GM23248 (cell line): ENCODE measurements around the gene HIP1. TPM values are rescaled to one million over a fixed set of nuclear protein-coding genes. Genes with fewer than 3 reads are reported as not detected.
"Not testable (repeated sequence)": the region's sequence is repeated elsewhere in the genome, so short reads cannot be mapped to it uniquely, and the experiment has no call there.

ENCODE experiments used
- DNase-seq: peaks from one replicate; pipeline ENCODE4 v3.0.0-alpha.2; 2015
- H2AFZ ChIP-seq: fragments of 200-600 bp; sonication (generic); 2 replicates; pipeline ENCODE4 v1.6.1; 2016; ENCODE audit warnings: antibody characterized with exemption
- H3F3A ChIP-seq: fragments of 200-600 bp; sonication (generic); 2 replicates; pipeline ENCODE4 v1.6.1; 2016; ENCODE audit warnings: mild to moderate bottlenecking, antibody characterized with exemption, mixed run types; ENCODE audit not compliant: insufficient read depth
- H3K27ac ChIP-seq: fragments of 200-600 bp; sonication (generic); 2 replicates; pipeline ENCODE4 v1.5.1; 2016; ENCODE audit warnings: mild to moderate bottlenecking
- H3K27me3 ChIP-seq: fragments of 200-600 bp; sonication (generic); replicated peaks from 2 replicates; pipeline ENCODE4 v1.6.1; 2016; ENCODE audit warnings: mild to moderate bottlenecking; ENCODE audit not compliant: insufficient read depth
- H3K36me3 ChIP-seq: fragments of 200-600 bp; sonication (generic); 2 replicates; pipeline ENCODE4 v1.6.1; 2016; ENCODE audit warnings: low read depth, mild to moderate bottlenecking
- H3K4me1 ChIP-seq: fragments of 200-600 bp; sonication (generic); 2 replicates; pipeline ENCODE4 v1.6.1; 2016; ENCODE audit warnings: mild to moderate bottlenecking; ENCODE audit not compliant: insufficient read depth
- H3K4me2 ChIP-seq: fragments of 200-600 bp; sonication (generic); one replicate; pipeline ENCODE4 v1.6.1; 2016; ENCODE audit warnings: mild to moderate bottlenecking; ENCODE audit not compliant: unreplicated experiment
- H3K4me3 ChIP-seq: fragments of 200-600 bp; sonication (generic); 2 replicates; pipeline ENCODE4 v1.5.1; 2016; ENCODE audit warnings: mild to moderate bottlenecking
- H3K79me2 ChIP-seq: fragments of 200-600 bp; sonication (generic); 2 replicates; pipeline ENCODE4 v1.6.1; 2016; ENCODE audit warnings: mild to moderate bottlenecking; ENCODE audit not compliant: insufficient read depth
- H3K9ac ChIP-seq: fragments of 200-600 bp; sonication (generic); 2 replicates; pipeline ENCODE4 v1.6.1; 2016; ENCODE audit warnings: mild to moderate bottlenecking
- H3K9me2 ChIP-seq: fragments of 200-600 bp; sonication (generic); 2 replicates; pipeline ENCODE4 v1.6.1; 2016; ENCODE audit warnings: mixed run types, mild to moderate bottlenecking, moderate library complexity; ENCODE audit not compliant: insufficient read depth
- H3K9me3 ChIP-seq: fragments of 200-600 bp; sonication (generic); one replicate; pipeline ENCODE4 v1.6.1; 2017; ENCODE audit warnings: low read depth
- H4K20me1 ChIP-seq: fragments of 200-600 bp; sonication (generic); 2 replicates; pipeline ENCODE4 v1.6.0; 2016; ENCODE audit not compliant: insufficient read depth
- EZH2 ChIP-seq: fragments of 200-600 bp; sonication (generic); IDR thresholded peaks from 2 replicates; pipeline ENCODE4 v1.6.1; 2018; ENCODE audit warnings: antibody characterized with exemption, mild to moderate bottlenecking; ENCODE audit not compliant: insufficient read depth, poor library complexity, severe bottlenecking
- EZH2phosphoT487 ChIP-seq: fragments of 200-600 bp; sonication (generic); IDR thresholded peaks from 2 replicates; pipeline ENCODE4 v1.6.1; 2018; ENCODE audit warnings: antibody characterized with exemption, moderate library complexity, mild to moderate bottlenecking, low read depth; ENCODE audit not compliant: insufficient read depth
- WGBS, 2 experiments: methylation state at CpG; one replicate each; pipeline ENCODE4 v1.1.6; 2015 to 2017; ENCODE audit warnings: low lambda C conversion rate in 2 of 2, low coverage in 1 of 2; ENCODE audit errors: missing lambda C conversion rate in 2 of 2; 5-methylcytosine and 5-hydroxymethylcytosine counted together
- in situ Hi-C: fragments of 300-500 bp; cut with MboI; formaldehyde crosslinking; loops from 2 replicates; pipeline ENCODE4 v1.15.0; 2020
- polyA plus RNA-seq: library from polyadenylated mRNA; unstranded; fragments of >200 nt; fragmentation: Nextera tagmentation; extraction: Ambion mirVana; gene quantifications from 2 replicates; pipeline ENCODE4 v1.2.1, GENCODE V29; 2016
- total RNA-seq: library from RNA; depleted of rRNA; stranded (reverse); fragments of >200 nt; shearing (Covaris generic); gene quantifications from 2 replicates; pipeline ENCODE4 v1.2.3, GENCODE V29; 2014

Gene HIP1
- total and polyA plus RNA-seq, 2 experiments from 2014 or later: 6.1 to 13.6 TPM

DNA sequence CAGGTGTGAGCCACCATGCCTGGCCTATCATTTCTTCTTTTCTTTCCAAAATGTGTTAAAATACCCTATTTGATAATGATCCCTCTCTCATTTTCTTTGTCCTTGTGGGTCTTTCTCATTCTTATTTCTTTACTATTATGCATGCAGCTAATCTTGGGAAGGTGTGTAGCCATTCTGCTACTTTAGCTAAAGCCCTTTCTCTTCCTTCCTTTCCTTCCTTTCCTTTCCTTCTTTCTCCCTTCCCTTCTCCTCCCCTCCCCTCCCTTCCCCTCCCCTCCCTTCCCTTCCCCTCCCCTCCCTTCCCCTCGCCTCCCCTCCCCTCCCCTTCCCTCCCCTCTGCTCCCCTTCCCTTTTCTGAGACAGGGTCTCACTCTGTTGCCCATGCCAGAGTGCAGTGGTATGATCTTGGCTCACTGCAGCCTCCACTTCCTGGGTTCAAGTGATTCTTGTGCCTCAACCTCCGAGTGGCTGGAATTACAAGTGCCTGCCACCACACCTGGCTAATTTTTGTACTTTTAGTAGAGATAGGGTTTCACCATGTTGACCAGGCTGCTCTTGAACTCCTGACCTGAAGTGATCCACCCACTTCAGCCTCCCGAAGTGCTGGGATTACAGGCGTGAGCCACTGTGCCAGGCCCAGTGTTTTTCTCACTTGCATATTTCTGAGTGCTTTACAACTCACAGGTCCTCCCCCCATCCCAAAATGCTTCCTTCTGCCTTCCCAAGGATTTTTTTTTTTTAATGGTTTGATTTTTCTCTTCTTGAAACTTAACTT is 42.3 kb downstream of the HIP1 start:
- Histone ChIP-seq H3K36me3 (no peaks in the 10 kb centered on the region), H3K9ac (no peak overlapping the region), H3F3A (no peaks in the 10 kb centered on the region), H3K79me2 (no peaks in the 10 kb centered on the region), H3K4me1 (no peaks in the 10 kb centered on the region), H4K20me1 (no peaks in the 10 kb centered on the region), H3K4me3 (no peak overlapping the region), H3K27ac (no peak overlapping the region), H3K4me2 (no peak overlapping the region), H3K27me3 (no peaks in the 10 kb centered on the region), H2AFZ (no peak overlapping the region), H3K9me3 (no peaks in the 10 kb centered on the region), H3K9me2 (no peaks in the 10 kb centered on the region)
- no peak for TF ChIP-seq EZH2phosphoT487
- TF ChIP-seq EZH2: no peak
- DNase-seq: no peak
- in situ Hi-C loops: no loop called here
- WGBS, 2 experiments: 96 to 100% methylated on average over 3 to 4 of the region's 4 CpGs

- in situ Hi-C loops: no loop called here
- no peaks in the 10 kb centered on the region for H3K79me2 ChIP-seq
- H3K4me1 ChIP-seq: no peaks in the 10 kb centered on the region
- no peak overlapping the region for H3K27ac ChIP-seq
- H3K4me3 ChIP-seq: no peak overlapping the region
- H3K27me3 ChIP-seq: no peaks in the 10 kb centered on the region
- TF ChIP-seq EZH2: no peak
- TF ChIP-seq EZH2phosphoT487: no peak
- 76 to 79% methylated on average over 6 of the region's 6 CpGs for WGBS, 2 experiments
- H3F3A ChIP-seq: no peaks in the 10 kb centered on the region
- H3K9me3 ChIP-seq: no peaks in the 10 kb centered on the region
- H4K20me1 ChIP-seq: no peaks in the 10 kb centered on the region
- H3K4me2 ChIP-seq: no peak overlapping the region
- no peak overlapping the region for H3K9ac ChIP-seq
- no peaks in the 10 kb centered on the region for H3K36me3 ChIP-seq
- no peak overlapping the region for H2AFZ ChIP-seq
- no peak for DNase-seq
- H3K9me2 ChIP-seq: no peaks in the 10 kb centered on the region
These were observed 43.9 kb downstream of the HIP1 start for GRCh38 chr7:75694638-75695399.

DNA sequence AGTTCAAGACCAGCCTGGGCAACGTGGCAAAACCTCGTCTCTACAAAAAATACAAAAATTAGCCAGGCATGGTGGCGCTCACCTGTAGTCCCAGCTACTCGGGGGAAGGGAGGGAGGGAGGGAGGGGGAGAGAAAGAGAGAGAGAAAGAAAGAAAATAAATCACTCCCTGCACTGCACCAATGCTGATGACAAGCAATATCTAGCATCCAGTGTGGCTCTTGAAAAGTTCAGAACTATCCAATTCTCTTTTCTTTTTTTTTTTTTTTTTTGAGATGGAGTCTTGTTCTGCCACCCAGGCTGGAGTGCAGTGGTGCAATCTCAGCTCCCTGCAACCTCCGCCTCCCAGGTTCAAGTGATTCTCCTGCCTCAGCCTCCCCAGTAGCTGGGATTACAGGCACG is 45.1 kb downstream of the HIP1 start:
- H3K9me2 ChIP-seq, H3K4me2 ChIP-seq, H3K36me3 ChIP-seq, in situ Hi-C loops, H3K79me2 ChIP-seq, DNase-seq, H3K9ac ChIP-seq, H2AFZ ChIP-seq, H3F3A ChIP-seq, H3K27ac ChIP-seq, H3K9me3 ChIP-seq, H3K27me3 ChIP-seq, H3K4me3 ChIP-seq, H4K20me1 ChIP-seq, H3K4me1 ChIP-seq: not testable (repeated sequence)
- WGBS, 2 experiments: 97 to 98% methylated on average over 6 of the region's 6 CpGs

DNA sequence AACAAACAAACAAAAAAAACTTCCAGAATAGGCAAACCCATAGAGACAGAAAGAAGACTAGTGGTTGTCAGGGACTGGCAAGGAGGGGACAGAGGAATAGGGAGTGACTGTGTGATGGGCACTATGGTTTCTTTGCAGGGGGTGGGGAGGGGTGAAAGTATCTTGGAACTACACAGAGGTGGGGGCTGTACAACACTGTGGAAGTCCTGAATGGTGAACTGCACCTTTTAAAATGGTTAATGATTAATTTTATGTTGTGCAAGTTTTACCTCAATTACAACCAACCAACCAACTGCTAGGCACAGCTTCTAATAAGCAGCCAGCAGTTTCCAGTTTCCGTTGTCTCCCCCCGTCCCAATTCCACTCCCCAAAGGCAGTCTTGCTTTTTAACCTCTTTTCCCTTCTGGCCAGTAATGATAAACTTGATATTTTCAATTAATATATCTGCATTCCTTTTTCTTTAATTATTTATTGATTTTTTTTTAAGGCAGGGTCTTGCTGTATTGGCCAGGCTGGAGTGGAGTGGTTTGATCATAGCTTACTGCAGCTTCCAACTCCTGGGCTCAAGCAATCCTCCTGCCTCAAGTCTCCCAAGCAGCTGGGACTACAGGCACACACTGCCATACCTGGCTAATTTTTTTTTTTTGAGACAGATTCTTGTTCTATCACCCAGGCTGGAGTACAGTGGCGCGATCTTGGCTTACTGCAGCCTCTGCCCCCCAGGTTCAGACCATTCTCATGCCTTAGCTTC is 46.8 kb downstream of the HIP1 start:
- Histone ChIP-seq H3K27me3 (no peaks in the 10 kb centered on the region), H3F3A (no peaks in the 10 kb centered on the region), H3K9me2 (no peaks in the 10 kb centered on the region), H3K4me2 (no peak overlapping the region), H3K36me3 (no peaks in the 10 kb centered on the region), H3K27ac (no peak overlapping the region), H3K9me3 (no peaks in the 10 kb centered on the region), H3K79me2 (no peaks in the 10 kb centered on the region), H4K20me1 (no peaks in the 10 kb centered on the region), H3K4me3 (no peak overlapping the region), H3K9ac (no peak overlapping the region), H3K4me1 (no peaks in the 10 kb centered on the region), H2AFZ (no peak overlapping the region)
- TF ChIP-seq EZH2 (no peak), EZH2phosphoT487 (no peak)
- WGBS, 2 experiments: 91 to 93% methylated on average over 4 of the region's 4 CpGs
- in situ Hi-C loops: no loop called here
- DNase-seq: no peak
